ENCODE data around the gene PTX4. TPM values are rescaled to one million over a fixed set of nuclear protein-coding genes. Genes with fewer than 3 reads are reported as not detected.

Gene PTX4
- polyA plus RNA-seq, 1 donor (not counting 4 experiments of a cell fraction or from before 2014, with no cell fraction given) = not detected

DNA sequence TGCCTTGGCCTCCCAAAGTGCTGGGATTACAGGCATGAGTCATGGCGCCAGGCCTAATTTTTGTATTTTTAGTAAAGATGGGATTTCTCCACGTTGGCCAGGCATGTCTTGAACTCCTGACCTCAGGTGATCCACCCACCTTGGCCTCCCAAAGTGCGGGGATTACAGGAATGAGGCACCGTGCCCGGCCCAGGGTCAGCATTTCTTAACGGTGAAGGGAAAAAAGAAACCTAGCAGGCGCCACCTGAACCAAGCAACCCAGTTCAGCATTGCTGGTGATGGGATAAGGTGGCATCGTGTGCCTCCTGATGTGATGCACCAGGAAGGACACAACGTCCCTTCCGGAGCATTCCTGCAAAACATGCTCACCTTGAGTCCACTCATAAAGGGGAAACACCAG is 11.7 kb downstream of the PTX4 start:
- H3K4me1 ChIP-seq (ENCODE audit: control insufficient read depth, extremely low read depth, insufficient read depth, low read length) = peaks cover 14% of the 10 kb centered on the region
- no peaks in the 10 kb centered on the region for H4K20me1 ChIP-seq (ENCODE audit: control insufficient read depth, extremely low read depth, insufficient read depth, low read length)
- H3K9ac ChIP-seq (ENCODE audit: control insufficient read depth, extremely low read depth, insufficient read depth, low read length) = no peak overlapping the region
- dilution Hi-C loops (cut with MboI; ENCODE audit: extremely low pct_ligation_motif_present, low sequenced_read_pairs) = no loop called here
- peaks cover 13% of the 10 kb centered on the region for H3K79me2 ChIP-seq (ENCODE audit: control insufficient read depth, insufficient read depth, low read length)
- FAIRE-seq (no peak), DNase-seq (ENCODE audit: low read depth, low spot score) (no peak)
- no peak overlapping the region for H3K4me3 ChIP-seq (ENCODE audit: control insufficient read depth in 2 of 3, extremely low read depth in 1 of 3, insufficient read depth in 2 of 3, low read depth in 1 of 3, low read length in 3 of 3)
- H3K9me1 ChIP-seq (ENCODE audit: control insufficient read depth, extremely low read depth, insufficient read depth, low read length) = no peaks in the 10 kb centered on the region
- no peaks in the 10 kb centered on the region for H3K27me3 ChIP-seq (ENCODE audit: control insufficient read depth, extremely low read depth, insufficient read depth, low read length)
- no peaks in the 10 kb centered on the region for H3K9me3 ChIP-seq (ENCODE audit: control insufficient read depth, low read depth, low read length)
- no peak overlapping the region for H3K27ac ChIP-seq (ENCODE audit: control insufficient read depth, insufficient read depth, low read length)
- no peak overlapping the region for H3K4me2 ChIP-seq (ENCODE audit: control insufficient read depth, extremely low read depth, insufficient read depth, low read depth, low read length)
- H3K36me3 ChIP-seq (ENCODE audit: control insufficient read depth in 2 of 2, extremely low read depth in 1 of 2, insufficient read depth in 2 of 2, low read length in 2 of 2) = no peaks in the 10 kb centered on the region
- TF ChIP-seq EZH2 (IDR thresholded peaks at IDR 0.05; ENCODE audit: low read length) = no peak
- TF ChIP-seq, protein P1, sequence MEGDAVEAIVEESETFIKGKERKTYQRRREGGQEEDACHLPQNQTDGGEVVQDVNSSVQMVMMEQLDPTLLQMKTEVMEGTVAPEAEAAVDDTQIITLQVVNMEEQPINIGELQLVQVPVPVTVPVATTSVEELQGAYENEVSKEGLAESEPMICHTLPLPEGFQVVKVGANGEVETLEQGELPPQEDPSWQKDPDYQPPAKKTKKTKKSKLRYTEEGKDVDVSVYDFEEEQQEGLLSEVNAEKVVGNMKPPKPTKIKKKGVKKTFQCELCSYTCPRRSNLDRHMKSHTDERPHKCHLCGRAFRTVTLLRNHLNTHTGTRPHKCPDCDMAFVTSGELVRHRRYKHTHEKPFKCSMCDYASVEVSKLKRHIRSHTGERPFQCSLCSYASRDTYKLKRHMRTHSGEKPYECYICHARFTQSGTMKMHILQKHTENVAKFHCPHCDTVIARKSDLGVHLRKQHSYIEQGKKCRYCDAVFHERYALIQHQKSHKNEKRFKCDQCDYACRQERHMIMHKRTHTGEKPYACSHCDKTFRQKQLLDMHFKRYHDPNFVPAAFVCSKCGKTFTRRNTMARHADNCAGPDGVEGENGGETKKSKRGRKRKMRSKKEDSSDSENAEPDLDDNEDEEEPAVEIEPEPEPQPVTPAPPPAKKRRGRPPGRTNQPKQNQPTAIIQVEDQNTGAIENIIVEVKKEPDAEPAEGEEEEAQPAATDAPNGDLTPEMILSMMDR (optimal IDR thresholded peaks at IDR 0.05 in 1 of 3, IDR thresholded peaks at IDR 0.05 in 1 of 3, conservative IDR thresholded peaks at IDR 0.05 in 1 of 3; ENCODE audit: extremely low read depth in 1 of 3, insufficient read depth in 2 of 3, low read length in 3 of 3) = no peak
- H2AFZ ChIP-seq (ENCODE audit: control insufficient read depth, low read length) = no peak overlapping the region

DNA sequence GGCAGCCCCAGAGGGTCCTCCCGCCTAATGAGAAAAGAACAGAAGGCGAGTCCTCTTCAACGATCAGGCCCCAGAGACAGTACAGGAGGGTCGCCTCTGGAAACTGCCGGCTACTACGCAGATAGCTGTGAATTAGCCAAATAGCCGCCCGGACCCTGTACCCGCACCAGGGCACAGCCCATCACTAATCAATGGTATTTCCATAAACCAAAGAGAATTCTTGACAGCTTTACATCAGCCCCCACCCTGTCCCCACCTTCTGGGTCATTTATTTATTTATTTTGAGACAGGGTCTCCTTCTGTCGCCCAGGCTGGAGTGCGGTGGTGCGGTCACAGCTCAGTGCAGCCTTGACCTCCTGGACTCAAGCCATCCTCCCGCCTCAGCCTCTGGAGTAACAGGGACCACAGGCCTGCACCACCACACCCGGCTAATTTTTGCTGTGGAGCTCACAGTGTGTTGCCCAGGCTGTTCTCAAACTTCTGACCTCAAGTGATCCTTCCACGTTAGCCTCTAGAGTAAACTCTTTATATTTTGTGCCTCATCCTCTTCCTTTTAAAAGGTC is 13.1 kb downstream of the PTX4 start:
- Histone ChIP-seq H3K36me3 (ENCODE audit: control insufficient read depth in 2 of 2, extremely low read depth in 1 of 2, insufficient read depth in 2 of 2, low read length in 2 of 2) (no peaks in the 10 kb centered on the region), H3K9me3 (ENCODE audit: control insufficient read depth, low read depth, low read length) (no peaks in the 10 kb centered on the region), H3K27me3 (ENCODE audit: control insufficient read depth, extremely low read depth, insufficient read depth, low read length) (no peaks in the 10 kb centered on the region), H4K20me1 (ENCODE audit: control insufficient read depth, extremely low read depth, insufficient read depth, low read length) (no peaks in the 10 kb centered on the region), H2AFZ (ENCODE audit: control insufficient read depth, low read length) (peak overlapping the region; percentile 65), H3K9ac (ENCODE audit: control insufficient read depth, extremely low read depth, insufficient read depth, low read length) (peak overlapping the region; percentile 89), H3K9me1 (ENCODE audit: control insufficient read depth, extremely low read depth, insufficient read depth, low read length) (no peaks in the 10 kb centered on the region), H3K79me2 (ENCODE audit: control insufficient read depth, insufficient read depth, low read length) (peaks cover 26% of the 10 kb centered on the region), H3K27ac (ENCODE audit: control insufficient read depth, insufficient read depth, low read length) (peak overlapping the region; percentile 77), H3K4me1 (ENCODE audit: control insufficient read depth, extremely low read depth, insufficient read depth, low read length) (peaks cover 14% of the 10 kb centered on the region), H3K4me3 (ENCODE audit: control insufficient read depth in 2 of 3, extremely low read depth in 1 of 3, insufficient read depth in 2 of 3, low read depth in 1 of 3, low read length in 3 of 3) (peak overlapping the region; percentile 67 to 84 (median 76)), H3K4me2 (ENCODE audit: control insufficient read depth, extremely low read depth, insufficient read depth, low read depth, low read length) (peak overlapping the region; percentile 97)
- FAIRE-seq = no peak
- no peak for TF ChIP-seq EZH2 (IDR thresholded peaks at IDR 0.05; ENCODE audit: low read length)
- TF ChIP-seq, protein P1 (optimal IDR thresholded peaks at IDR 0.05 in 1 of 3, IDR thresholded peaks at IDR 0.05 in 1 of 3, conservative IDR thresholded peaks at IDR 0.05 in 1 of 3; ENCODE audit: extremely low read depth in 1 of 3, insufficient read depth in 2 of 3, low read length in 3 of 3) = no peak
- no peak for DNase-seq (ENCODE audit: low read depth, low spot score)
- dilution Hi-C loops (cut with MboI; ENCODE audit: extremely low pct_ligation_motif_present, low sequenced_read_pairs) = no loop called here

Data from keratinocyte (primary cell).